ENCODE results near the gene MDH2. TPM values are rescaled to one million over a fixed set of nuclear protein-coding genes. Genes with fewer than 3 reads are reported as not detected.
"Not testable (repeated sequence)": the region's sequence is repeated elsewhere in the genome, so short reads cannot be mapped to it uniquely, and the experiment has no call there.

MDH2 gene
- total and polyA plus RNA-seq, 2 experiments from 2014 or later, result 68.5 to 236 TPM

DNA sequence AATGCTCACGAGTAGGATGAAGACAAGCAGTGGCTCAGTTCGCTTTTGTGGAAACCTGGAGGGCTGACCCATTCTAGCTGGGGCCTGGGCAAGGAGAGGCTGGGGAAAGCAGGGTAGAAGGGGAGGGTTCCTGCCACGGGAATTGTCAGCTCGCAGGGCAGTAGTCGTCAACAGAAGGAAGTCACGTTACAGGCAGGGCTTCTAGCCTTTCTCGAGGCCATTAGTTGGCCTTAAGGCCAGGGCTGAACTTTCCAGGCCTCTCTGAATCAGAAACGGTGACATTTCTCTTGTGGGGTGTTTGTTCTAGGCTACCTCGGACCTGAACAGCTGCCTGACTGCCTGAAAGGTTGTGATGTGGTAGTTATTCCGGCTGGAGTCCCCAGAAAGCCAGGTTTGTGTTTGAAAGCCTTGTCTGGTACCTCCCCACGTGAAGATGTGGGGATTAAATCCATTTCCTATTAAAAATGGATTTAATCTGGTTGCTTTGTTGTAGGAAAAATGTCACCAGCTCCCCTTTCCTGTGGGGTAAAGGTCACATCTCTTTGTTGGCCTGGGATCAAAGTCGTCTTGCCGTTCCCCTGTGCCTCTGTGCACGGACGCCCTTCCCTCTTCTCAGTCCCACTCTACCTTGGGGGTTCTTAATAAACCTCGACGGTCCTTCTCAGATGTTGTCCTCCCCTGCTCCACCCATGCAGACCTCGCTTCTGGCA, 9.4 kb downstream of the MDH2 start:
- no peak for TF ChIP-seq CTCF (IDR thresholded peaks at IDR 0.05; ENCODE audit: poor library complexity)
- no peak for TF ChIP-seq EZH2 (IDR thresholded peaks at IDR 0.05; ENCODE audit: borderline replicate concordance)
- no peak for TF ChIP-seq EZH2phosphoT487 (IDR thresholded peaks at IDR 0.05; ENCODE audit: low read depth, severe bottlenecking, unreplicated experiment)
- WGBS (ENCODE audit: low lambda C conversion rate, missing lambda C conversion rate), result 90% methylated on average over 18 of the region's 18 CpGs

DNA sequence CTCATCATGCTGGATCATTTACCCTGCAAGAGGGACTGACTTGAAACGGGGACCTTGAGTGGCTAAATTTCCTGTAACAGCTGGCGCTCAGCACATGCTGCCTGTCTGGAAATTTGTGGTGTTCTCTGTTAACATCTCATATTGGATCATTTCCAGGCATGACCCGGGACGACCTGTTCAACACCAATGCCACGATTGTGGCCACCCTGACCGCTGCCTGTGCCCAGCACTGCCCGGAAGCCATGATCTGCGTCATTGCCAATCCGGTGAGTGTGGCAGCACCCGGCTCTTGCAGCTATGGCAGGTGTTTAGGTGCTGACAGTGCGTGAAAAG, 9.9 kb downstream of the MDH2 start:
- Histone ChIP-seq H3K4me3 (no peak overlapping the region), H3K9me3 (ENCODE audit: low read depth) (no peaks in the 10 kb centered on the region), H3K9me2 (replicated peaks; ENCODE audit: insufficient read depth) (no peaks in the 10 kb centered on the region), H3K4me2 (no peak overlapping the region), H3K27ac (no peak overlapping the region), H3K79me2 (peaks cover 37% of the 10 kb centered on the region), H2AFZ (no peak overlapping the region), H3K36me3 (replicated peaks; ENCODE audit: insufficient read depth, low read depth) (no peaks in the 10 kb centered on the region), H4K20me1 (ENCODE audit: insufficient read depth, poor library complexity, severe bottlenecking) (peaks cover 14% of the 10 kb centered on the region), H3K4me1 (ENCODE audit: insufficient read depth) (peaks cover 5% of the 10 kb centered on the region), H3K27me3 (no peaks in the 10 kb centered on the region)
- no peak for TF ChIP-seq EZH2 (IDR thresholded peaks at IDR 0.05; ENCODE audit: borderline replicate concordance)
- no peak for TF ChIP-seq CTCF (IDR thresholded peaks at IDR 0.05; ENCODE audit: poor library complexity)
- TF ChIP-seq EZH2phosphoT487 (IDR thresholded peaks at IDR 0.05; ENCODE audit: low read depth, severe bottlenecking, unreplicated experiment), result no peak
- 98% methylated on average over 11 of the region's 11 CpGs for WGBS (ENCODE audit: low lambda C conversion rate, missing lambda C conversion rate)
- no peak for DNase-seq (ENCODE audit: low spot score)

More for the DNA sequence above, 9.4 kb downstream of the MDH2 start:
- no peak overlapping the region for H3K27ac ChIP-seq
- H3K4me3 ChIP-seq, result no peak overlapping the region
- no peak overlapping the region for H2AFZ ChIP-seq
- no peak overlapping the region for H3K4me2 ChIP-seq
- peaks cover 5% of the 10 kb centered on the region for H3K4me1 ChIP-seq (ENCODE audit: insufficient read depth)
- no peaks in the 10 kb centered on the region for H3K27me3 ChIP-seq
- H3K9me3 ChIP-seq (ENCODE audit: low read depth), result no peaks in the 10 kb centered on the region
- peaks cover 16% of the 10 kb centered on the region for H4K20me1 ChIP-seq (ENCODE audit: insufficient read depth, poor library complexity, severe bottlenecking)
- DNase-seq (ENCODE audit: low spot score), result no peak
- H3K36me3 ChIP-seq (replicated peaks; ENCODE audit: insufficient read depth, low read depth), result no peaks in the 10 kb centered on the region
- H3K79me2 ChIP-seq, result peaks cover 42% of the 10 kb centered on the region
- H3K9me2 ChIP-seq (replicated peaks; ENCODE audit: insufficient read depth), result no peaks in the 10 kb centered on the region

DNA sequence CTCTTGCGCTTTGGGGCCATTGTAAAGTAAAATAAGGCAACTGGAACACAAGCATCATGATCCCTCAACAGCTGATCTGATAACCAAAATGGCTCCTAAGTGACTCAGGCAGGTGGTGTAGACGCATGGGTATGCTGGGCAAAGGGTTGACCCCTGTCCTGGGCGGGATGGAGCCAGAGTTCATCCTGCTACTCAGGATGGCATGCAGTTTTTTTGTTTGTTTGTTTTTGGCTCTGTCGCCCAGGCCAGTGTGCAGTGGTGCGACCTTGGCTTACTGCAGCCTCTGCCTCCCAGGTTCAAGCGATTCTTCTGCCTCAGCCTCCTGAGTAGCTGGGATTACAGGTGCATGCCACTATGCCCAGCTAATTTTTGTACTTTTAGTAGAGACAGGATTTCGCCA, 10.8 kb downstream of the MDH2 start:
- DNase-seq (ENCODE audit: low spot score); H3K4me3 ChIP-seq; H3K9me3 ChIP-seq (ENCODE audit: low read depth); H3K4me1 ChIP-seq (ENCODE audit: insufficient read depth); H4K20me1 ChIP-seq (ENCODE audit: insufficient read depth, poor library complexity, severe bottlenecking); H3K9me2 ChIP-seq (replicated peaks; ENCODE audit: insufficient read depth); H3K27me3 ChIP-seq; H3K4me2 ChIP-seq; H3K36me3 ChIP-seq (replicated peaks; ENCODE audit: insufficient read depth, low read depth); H3K27ac ChIP-seq; H2AFZ ChIP-seq: not testable (repeated sequence)
- WGBS (ENCODE audit: low lambda C conversion rate, missing lambda C conversion rate), result 95% methylated on average over 7 of the region's 7 CpGs
- peaks cover 27% of the 10 kb centered on the region for H3K79me2 ChIP-seq

DNA sequence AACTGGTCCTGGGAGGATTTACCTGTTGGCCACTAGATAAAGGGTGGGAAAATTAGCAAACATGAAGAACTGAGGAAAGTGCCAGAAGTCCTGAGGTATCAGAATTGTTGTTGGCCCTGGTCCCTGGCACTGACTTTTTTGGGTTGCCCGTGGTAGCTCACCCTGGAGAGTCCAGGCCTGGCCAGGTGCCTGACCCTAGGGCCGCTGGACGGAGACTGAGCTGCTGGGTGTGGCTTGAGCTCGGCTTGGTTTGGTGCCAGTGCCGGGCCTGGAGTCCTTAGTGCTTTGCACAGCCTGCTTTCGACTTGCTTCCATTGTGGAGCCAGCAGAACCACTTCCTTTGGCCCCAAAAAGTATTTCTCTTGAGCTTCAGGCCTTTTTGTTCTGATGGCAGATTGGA, 12.9 kb downstream of the MDH2 start:
- no peaks in the 10 kb centered on the region for H4K20me1 ChIP-seq (ENCODE audit: insufficient read depth, poor library complexity, severe bottlenecking)
- no peak overlapping the region for H2AFZ ChIP-seq
- H3K4me1 ChIP-seq (ENCODE audit: insufficient read depth), result no peaks in the 10 kb centered on the region
- H3K79me2 ChIP-seq, result peaks cover 12% of the 10 kb centered on the region
- no peak for TF ChIP-seq EZH2phosphoT487 (IDR thresholded peaks at IDR 0.05; ENCODE audit: low read depth, severe bottlenecking, unreplicated experiment)
- no peak for TF ChIP-seq EZH2 (IDR thresholded peaks at IDR 0.05; ENCODE audit: borderline replicate concordance)
- TF ChIP-seq CTCF (IDR thresholded peaks at IDR 0.05; ENCODE audit: poor library complexity), result no peak
- no peaks in the 10 kb centered on the region for H3K27me3 ChIP-seq
- H3K27ac ChIP-seq, result no peak overlapping the region
- no peak overlapping the region for H3K4me3 ChIP-seq
- H3K36me3 ChIP-seq (replicated peaks; ENCODE audit: insufficient read depth, low read depth), result no peaks in the 10 kb centered on the region
- no peaks in the 10 kb centered on the region for H3K9me2 ChIP-seq (replicated peaks; ENCODE audit: insufficient read depth)
- no peak overlapping the region for H3K4me2 ChIP-seq
- 96% methylated on average over 6 of the region's 6 CpGs for WGBS (ENCODE audit: low lambda C conversion rate, missing lambda C conversion rate)
- no peak for DNase-seq (ENCODE audit: low spot score)
- H3K9me3 ChIP-seq (ENCODE audit: low read depth), result no peaks in the 10 kb centered on the region

Measured in hepatocyte (in vitro differentiated cells).